ENCODE data around the gene NXPH2.

DNA sequence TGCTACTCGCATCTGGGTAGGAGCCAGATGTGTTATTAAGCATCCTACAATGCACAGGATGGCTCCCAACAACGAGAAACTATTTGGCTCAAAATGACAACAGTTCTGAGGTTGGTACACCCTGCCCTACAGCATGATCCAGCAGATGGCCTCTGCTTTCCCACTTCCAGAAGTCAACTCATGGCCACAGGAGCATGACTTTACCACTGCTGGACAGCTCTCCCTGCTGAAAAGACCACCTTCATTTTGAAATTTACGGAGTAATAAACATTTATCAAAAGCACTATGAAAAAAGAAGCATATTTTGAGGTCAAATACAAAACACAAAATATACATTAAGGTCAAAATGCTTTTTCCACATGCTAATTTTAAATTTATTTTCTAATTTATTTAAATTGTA lies 13.7 kb downstream of the NXPH2 start:
- TF ChIP-seq, protein P1, sequence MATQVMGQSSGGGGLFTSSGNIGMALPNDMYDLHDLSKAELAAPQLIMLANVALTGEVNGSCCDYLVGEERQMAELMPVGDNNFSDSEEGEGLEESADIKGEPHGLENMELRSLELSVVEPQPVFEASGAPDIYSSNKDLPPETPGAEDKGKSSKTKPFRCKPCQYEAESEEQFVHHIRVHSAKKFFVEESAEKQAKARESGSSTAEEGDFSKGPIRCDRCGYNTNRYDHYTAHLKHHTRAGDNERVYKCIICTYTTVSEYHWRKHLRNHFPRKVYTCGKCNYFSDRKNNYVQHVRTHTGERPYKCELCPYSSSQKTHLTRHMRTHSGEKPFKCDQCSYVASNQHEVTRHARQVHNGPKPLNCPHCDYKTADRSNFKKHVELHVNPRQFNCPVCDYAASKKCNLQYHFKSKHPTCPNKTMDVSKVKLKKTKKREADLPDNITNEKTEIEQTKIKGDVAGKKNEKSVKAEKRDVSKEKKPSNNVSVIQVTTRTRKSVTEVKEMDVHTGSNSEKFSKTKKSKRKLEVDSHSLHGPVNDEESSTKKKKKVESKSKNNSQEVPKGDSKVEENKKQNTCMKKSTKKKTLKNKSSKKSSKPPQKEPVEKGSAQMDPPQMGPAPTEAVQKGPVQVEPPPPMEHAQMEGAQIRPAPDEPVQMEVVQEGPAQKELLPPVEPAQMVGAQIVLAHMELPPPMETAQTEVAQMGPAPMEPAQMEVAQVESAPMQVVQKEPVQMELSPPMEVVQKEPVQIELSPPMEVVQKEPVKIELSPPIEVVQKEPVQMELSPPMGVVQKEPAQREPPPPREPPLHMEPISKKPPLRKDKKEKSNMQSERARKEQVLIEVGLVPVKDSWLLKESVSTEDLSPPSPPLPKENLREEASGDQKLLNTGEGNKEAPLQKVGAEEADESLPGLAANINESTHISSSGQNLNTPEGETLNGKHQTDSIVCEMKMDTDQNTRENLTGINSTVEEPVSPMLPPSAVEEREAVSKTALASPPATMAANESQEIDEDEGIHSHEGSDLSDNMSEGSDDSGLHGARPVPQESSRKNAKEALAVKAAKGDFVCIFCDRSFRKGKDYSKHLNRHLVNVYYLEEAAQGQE (IDR thresholded peaks at IDR 0.05; ENCODE audit: insufficient read depth in 1 of 2, low read depth in 2 of 2, low read length in 2 of 2): peak in 1 of 2 experiments; percentile 75; a peak in 2 of 4 replicates
- TF ChIP-seq TAF1 (IDR thresholded peaks at IDR 0.05; ENCODE audit: borderline replicate concordance, insufficient read depth, low read length) (no peak), SIN3A (IDR thresholded peaks at IDR 0.05; ENCODE audit: borderline replicate concordance, insufficient read depth, low read length) (no peak), POLR2AphosphoS5 (IDR thresholded peaks at IDR 0.05; ENCODE audit: low read depth, low read length) (no peak), FOXP2 (optimal IDR thresholded peaks at IDR 0.05; ENCODE audit: borderline replicate concordance, extremely low read depth, extremely low read length, insufficient read depth) (no peak)

Data from PFSK-1 (cell line).